H4 (cell line): Measurements from ENCODE around the gene SLC16A10. TPM values are rescaled to one million over a fixed set of nuclear protein-coding genes. Genes with fewer than 3 reads are reported as not detected.
"Not testable (repeated sequence)": the region's sequence is repeated elsewhere in the genome, so short reads cannot be mapped to it uniquely, and the experiment has no call there.

Experiments
- DNase-seq: peaks from one replicate; pipeline ENCODE4 v3.0.0-alpha.2; 2015; ENCODE audit warnings: low spot score
- total RNA-seq: library from RNA; depleted of rRNA; stranded (reverse); fragments of >200 nt; shearing (Covaris generic); gene quantifications from 2 replicates; pipeline ENCODE4 v1.2.3, GENCODE V29; 2014

The SLC16A10 gene
- total RNA-seq, 1 experiment from 2014 or later, result 1.9 TPM

- not testable (repeated sequence) for DNase-seq
Measured at GRCh38 chr6:111131018-111131417, 43.7 kb downstream of the SLC16A10 start.

- not testable (repeated sequence) for DNase-seq
Measured at GRCh38 chr6:111132669-111133068, 45.4 kb downstream of the SLC16A10 start.

GRCh38 chr6:111134236-111134869 is 47.0 kb downstream of the SLC16A10 start:
- DNase-seq, result not testable (repeated sequence)

GRCh38 chr6:111137489-111138093 is 50.3 kb downstream of the SLC16A10 start:
- not testable (repeated sequence) for DNase-seq

- no peak for DNase-seq
Measured at GRCh38 chr6:111147440-111147839, 60.1 kb downstream of the SLC16A10 start.

GRCh38 chr6:111148110-111148509 is 60.8 kb downstream of the SLC16A10 start:
- DNase-seq, result no peak

GRCh38 chr6:111150577-111150976 is 63.3 kb downstream of the SLC16A10 start:
- DNase-seq, result no peak

GRCh38 chr6:111154981-111155380 is 67.7 kb downstream of the SLC16A10 start:
- DNase-seq, result no peak

GRCh38 chr6:111157412-111157811 is 70.1 kb downstream of the SLC16A10 start:
- no peak for DNase-seq

GRCh38 chr6:111159633-111160032 is 72.3 kb downstream of the SLC16A10 start:
- DNase-seq, result no peak

GRCh38 chr6:111161650-111162049 is 74.3 kb downstream of the SLC16A10 start:
- DNase-seq, result no peak

GRCh38 chr6:111162504-111162903 is 75.2 kb downstream of the SLC16A10 start:
- DNase-seq, result no peak

- DNase-seq, result no peak
Measured at GRCh38 chr6:111171577-111172400, 84.5 kb downstream of the SLC16A10 start.

- DNase-seq, result no peak
Measured at GRCh38 chr6:111172563-111172962, 85.3 kb downstream of the SLC16A10 start.

GRCh38 chr6:111173341-111173740 is 86.0 kb downstream of the SLC16A10 start:
- DNase-seq, result no peak

GRCh38 chr6:111173946-111174345 is 86.6 kb downstream of the SLC16A10 start:
- no peak for DNase-seq

- DNase-seq, result no peak
Measured at GRCh38 chr6:111175109-111175508, 87.8 kb downstream of the SLC16A10 start.

GRCh38 chr6:111176038-111176759 is 88.9 kb downstream of the SLC16A10 start:
- DNase-seq, result no peak

- no peak for DNase-seq
Measured at GRCh38 chr6:111176760-111177099, 89.4 kb downstream of the SLC16A10 start.

- no peak for DNase-seq
Measured at GRCh38 chr6:111177131-111177530, 89.8 kb downstream of the SLC16A10 start.

- DNase-seq, result no peak
Measured at GRCh38 chr6:111183702-111184517, 96.6 kb downstream of the SLC16A10 start.
